RWPE1 (cell line): ENCODE measurements around the gene PPM1D.

Experiments
- CTCF ChIA-PET: fragments of 350-600 bp; sonication (Branson Sonifier 250); formaldehyde crosslinking; extraction: SDS; loops from one replicate; lab custom pipeline; 2021; lab: Yijun Ruan, JAX
- POLR2A ChIA-PET: fragments of 400-600 bp; formaldehyde crosslinking; extraction: SDS; loops from one replicate; lab custom pipeline; 2020; ENCODE audit warnings: antibody characterized with exemption; ENCODE audit not compliant: low non-redundant PET; lab: Yijun Ruan, JAX
- DNase-seq: peaks from one replicate; pipeline ENCODE4 v3.0.0; 2012; ENCODE audit warnings: low spot score
- H3K27ac ChIP-seq: fragments of 450-650 bp; 2 replicates; pipeline ENCODE4 v1.5.1; 2017
- CTCF ChIP-seq: fragments of 450-650 bp; conservative IDR thresholded peaks from 2 replicates; pipeline ENCODE4 v1.5.1; 2017; ENCODE audit warnings: low read depth, mild to moderate bottlenecking

The PPM1D gene

GRCh38 chr17:60640503-60640902 is 40.5 kb downstream of the PPM1D start:
- ChIA-PET POLR2A (no interaction called here), CTCF (interaction anchor here (0.7 to 1.6 kb wide), 3 partner anchors 10 to 965 kb away, joined by 3 to 10 read pairs (median 8); no protein-coding TSS in a partner anchor)
- H3K27ac ChIP-seq = no peak overlapping the region
- no peak for DNase-seq
- TF ChIP-seq CTCF = peak; percentile 28

GRCh38 chr17:60641126-60641525 is 41.1 kb downstream of the PPM1D start:
- H3K27ac ChIP-seq = no peak overlapping the region
- CTCF ChIA-PET = interaction anchor here (0.9 to 1.6 kb wide), 2 partner anchors 9 to 202 kb away, joined by 3 to 10 read pairs; no protein-coding TSS in a partner anchor
- TF ChIP-seq CTCF = no peak
- POLR2A ChIA-PET = no interaction called here
- no peak for DNase-seq

DNA sequence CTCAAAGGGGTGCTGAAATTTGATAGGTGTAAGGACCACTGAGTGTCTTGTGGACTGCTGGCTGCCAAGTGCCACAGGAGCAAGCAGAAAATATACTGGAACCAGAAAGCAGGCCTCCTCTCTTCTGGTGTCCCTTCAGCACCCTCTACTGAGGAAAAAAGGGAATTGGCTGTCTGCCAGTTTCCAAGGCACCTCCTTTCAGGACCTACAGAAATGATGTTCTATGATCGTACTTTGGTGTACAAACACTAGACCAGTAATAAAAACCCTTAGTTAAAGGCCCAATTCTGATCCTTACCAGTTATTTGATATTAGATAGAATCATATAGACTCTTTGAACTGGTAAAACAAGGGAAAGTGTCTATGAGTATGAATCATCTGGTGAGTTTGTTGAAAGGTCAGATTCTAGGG is 41.8 kb downstream of the PPM1D start:
- ChIA-PET POLR2A (no interaction called here), CTCF (no interaction called here)
- H3K27ac ChIP-seq = no peak overlapping the region
- peak; percentile 27 for TF ChIP-seq CTCF
- peak; percentile 46 for DNase-seq

- H3K27ac ChIP-seq = no peak overlapping the region
- no peak for DNase-seq
- POLR2A ChIA-PET = no interaction called here
- TF ChIP-seq CTCF = no peak
- CTCF ChIA-PET = interaction anchor here (0.6 kb wide), 1 partner anchor 930 kb away, joined by 3 read pairs; no protein-coding TSS in a partner anchor
These were observed 46.0 kb downstream of the PPM1D start for GRCh38 chr17:60645918-60646523.

- CTCF ChIA-PET = no interaction called here
- POLR2A ChIA-PET = no interaction called here
- no peak for DNase-seq
- TF ChIP-seq CTCF = no peak
- no peak overlapping the region for H3K27ac ChIP-seq
These were observed 46.7 kb downstream of the PPM1D start for GRCh38 chr17:60646701-60647100.

- H3K27ac ChIP-seq = no peak overlapping the region
- TF ChIP-seq CTCF = no peak
- no peak for DNase-seq
- CTCF ChIA-PET = interaction anchor here (0.6 kb wide), 1 partner anchor 836 kb away, joined by 3 read pairs; no protein-coding TSS in a partner anchor
- POLR2A ChIA-PET = no interaction called here
These were observed 47.7 kb downstream of the PPM1D start for GRCh38 chr17:60647705-60648104.
